OCI-LY3 (cell line): ENCODE results near the gene INHA.

Source experiments
- EZH2phosphoT487 ChIP-seq: fragments of 200-600 bp; shearing (Covaris generic); IDR thresholded peaks from 2 replicates; pipeline ENCODE4 v1.6.1; 2018; ENCODE audit warnings: antibody characterized with exemption, mixed run types, low read depth
- TF ChIP-seq, protein P1 (sequence below): fragments of 200-600, 300-600 bp; sonication (generic); IDR thresholded peaks from 2 replicates; pipeline ENCODE4 v1.5.1; 2014; ENCODE audit warnings: antibody characterized with exemption, low read length, low read depth

DNA sequence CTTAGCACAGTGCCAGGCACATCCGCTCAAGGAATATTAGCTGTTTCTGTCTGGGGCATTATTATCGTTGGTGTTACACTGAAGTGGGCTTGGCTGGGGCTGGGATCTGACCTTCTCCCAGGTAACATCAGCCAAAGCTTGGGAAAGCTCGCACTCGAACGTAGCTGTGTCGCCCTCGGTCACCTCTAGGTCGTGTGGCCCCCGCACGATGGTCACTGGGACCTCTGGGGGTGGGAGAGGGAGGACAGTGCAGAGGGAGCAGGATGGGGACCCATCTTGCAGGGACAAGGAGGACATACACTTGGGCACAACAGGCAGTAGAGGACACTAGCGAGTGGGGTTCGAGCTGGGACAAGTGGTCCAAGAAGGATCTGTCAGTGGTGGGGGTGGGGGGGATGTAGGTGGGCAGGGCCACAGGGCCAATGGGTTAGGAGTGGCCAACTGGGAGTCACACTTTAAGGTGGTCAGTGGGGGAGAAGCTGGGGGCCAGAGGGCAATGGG lies 18.6 kb upstream of the INHA start:
- TF ChIP-seq, protein P1, sequence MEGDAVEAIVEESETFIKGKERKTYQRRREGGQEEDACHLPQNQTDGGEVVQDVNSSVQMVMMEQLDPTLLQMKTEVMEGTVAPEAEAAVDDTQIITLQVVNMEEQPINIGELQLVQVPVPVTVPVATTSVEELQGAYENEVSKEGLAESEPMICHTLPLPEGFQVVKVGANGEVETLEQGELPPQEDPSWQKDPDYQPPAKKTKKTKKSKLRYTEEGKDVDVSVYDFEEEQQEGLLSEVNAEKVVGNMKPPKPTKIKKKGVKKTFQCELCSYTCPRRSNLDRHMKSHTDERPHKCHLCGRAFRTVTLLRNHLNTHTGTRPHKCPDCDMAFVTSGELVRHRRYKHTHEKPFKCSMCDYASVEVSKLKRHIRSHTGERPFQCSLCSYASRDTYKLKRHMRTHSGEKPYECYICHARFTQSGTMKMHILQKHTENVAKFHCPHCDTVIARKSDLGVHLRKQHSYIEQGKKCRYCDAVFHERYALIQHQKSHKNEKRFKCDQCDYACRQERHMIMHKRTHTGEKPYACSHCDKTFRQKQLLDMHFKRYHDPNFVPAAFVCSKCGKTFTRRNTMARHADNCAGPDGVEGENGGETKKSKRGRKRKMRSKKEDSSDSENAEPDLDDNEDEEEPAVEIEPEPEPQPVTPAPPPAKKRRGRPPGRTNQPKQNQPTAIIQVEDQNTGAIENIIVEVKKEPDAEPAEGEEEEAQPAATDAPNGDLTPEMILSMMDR = no peak
- no peak for TF ChIP-seq EZH2phosphoT487
